Left ventricle myocardium superior (tissue), 1 donor: ENCODE data around the gene NKX1-1. TPM values are rescaled to one million over a fixed set of nuclear protein-coding genes. Genes with fewer than 3 reads are reported as not detected.
A peak's percentile ranks its signal among the peaks of the same experiment; 100 is the strongest.
"Not testable (repeated sequence)": the region's sequence is repeated elsewhere in the genome, so short reads cannot be mapped to it uniquely, and the experiment has no call there.

Experiments
- ATAC-seq: fragments of 200-7000 bp; cut with Tn5 transposase; one replicate; pipeline ENCODE4 v1.9.1; 2020; ENCODE audit warnings: mild to moderate bottlenecking, moderate library complexity
- DNase-seq: peaks from one replicate; pipeline ENCODE4 v3.0.0-alpha.2; 2020
- intact Hi-C: fragments of 100-400 bp; cut with micrococcal nuclease; formaldehyde crosslinking; loops from one replicate; pipeline ENCODE4 v1.11.0; 2022
- total RNA-seq: library from RNA; stranded (reverse); fragmentation: NEBNext Ultra II Directional; extraction: Animal tissue kit (Norgen Biotek cat#: 25700); gene quantifications from one replicate; pipeline ENCODE4 v1.2.1, GENCODE V29; 2021
- donor health status: DM: no; HTN: yes; CAD: no; lungs with severe emphysema.

The NKX1-1 gene
- total RNA-seq, 1 donor from 2014 or later, result not detected

DNA sequence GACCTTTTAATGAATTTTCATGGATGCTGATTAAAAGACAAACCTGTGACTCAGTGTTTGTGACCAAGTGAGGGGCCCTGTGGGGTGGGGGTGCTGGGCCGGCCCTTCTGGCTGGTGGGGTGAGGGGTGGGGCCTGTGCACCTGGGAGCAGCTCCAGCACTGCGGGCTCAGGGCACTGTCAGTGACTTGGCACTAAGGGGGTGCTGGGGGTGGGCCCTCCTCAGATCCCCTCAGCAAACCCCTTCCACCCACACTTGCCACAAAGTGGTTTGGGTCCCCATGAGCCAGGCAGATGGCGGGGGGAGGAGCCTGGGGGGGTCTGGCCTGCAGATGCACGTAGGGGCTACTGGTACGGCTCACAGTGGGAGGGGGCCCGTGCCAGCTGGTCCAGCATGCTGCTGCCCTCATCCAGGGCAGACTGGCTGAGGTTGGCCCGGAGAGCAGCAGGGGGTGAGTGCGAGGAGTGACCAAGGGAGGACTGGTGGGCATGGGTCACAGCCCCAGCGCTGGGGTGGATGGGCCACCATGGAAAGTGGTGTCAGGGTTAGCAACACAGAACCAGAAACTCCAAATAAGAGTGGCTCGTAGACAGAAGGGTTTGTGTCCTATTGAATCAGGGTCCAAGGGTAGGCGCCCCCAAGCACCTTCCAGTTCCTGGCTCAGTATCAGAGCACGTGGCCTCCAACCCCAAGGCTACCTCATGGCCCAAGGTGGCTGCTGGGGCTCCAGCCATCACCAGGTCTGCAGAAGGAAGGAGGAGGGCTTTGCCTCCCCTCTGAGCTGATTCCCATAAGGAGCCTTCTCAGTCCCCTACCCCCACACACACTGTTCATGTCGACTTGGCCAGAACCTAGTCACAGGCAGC is 10.1 kb downstream of the NKX1-1 start:
- DNase-seq, result peak; percentile 10
- intact Hi-C loops, result no loop called here
- ATAC-seq, result no peak

DNA sequence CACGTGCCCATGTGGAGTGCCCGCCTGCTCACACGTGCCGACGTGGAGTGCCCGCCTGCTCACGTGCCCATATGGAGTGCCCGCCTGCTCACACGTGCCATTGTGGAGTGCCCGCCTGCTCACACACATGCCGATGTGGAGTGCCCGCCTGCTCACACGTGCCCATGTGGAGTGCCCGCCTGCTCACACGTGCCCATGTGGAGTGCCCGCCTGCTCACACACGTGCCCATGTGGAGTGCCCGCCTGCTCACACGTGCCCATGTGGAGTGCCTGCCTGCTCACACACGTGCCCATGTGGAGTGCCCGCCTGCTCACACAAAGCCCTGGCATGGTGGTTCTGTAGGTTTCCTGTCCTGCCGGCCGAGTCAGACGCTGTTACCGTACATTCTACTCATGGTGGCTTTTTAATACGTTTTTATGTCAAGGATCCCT is 10.8 kb downstream of the NKX1-1 start:
- DNase-seq, intact Hi-C loops, ATAC-seq: not testable (repeated sequence)

DNA sequence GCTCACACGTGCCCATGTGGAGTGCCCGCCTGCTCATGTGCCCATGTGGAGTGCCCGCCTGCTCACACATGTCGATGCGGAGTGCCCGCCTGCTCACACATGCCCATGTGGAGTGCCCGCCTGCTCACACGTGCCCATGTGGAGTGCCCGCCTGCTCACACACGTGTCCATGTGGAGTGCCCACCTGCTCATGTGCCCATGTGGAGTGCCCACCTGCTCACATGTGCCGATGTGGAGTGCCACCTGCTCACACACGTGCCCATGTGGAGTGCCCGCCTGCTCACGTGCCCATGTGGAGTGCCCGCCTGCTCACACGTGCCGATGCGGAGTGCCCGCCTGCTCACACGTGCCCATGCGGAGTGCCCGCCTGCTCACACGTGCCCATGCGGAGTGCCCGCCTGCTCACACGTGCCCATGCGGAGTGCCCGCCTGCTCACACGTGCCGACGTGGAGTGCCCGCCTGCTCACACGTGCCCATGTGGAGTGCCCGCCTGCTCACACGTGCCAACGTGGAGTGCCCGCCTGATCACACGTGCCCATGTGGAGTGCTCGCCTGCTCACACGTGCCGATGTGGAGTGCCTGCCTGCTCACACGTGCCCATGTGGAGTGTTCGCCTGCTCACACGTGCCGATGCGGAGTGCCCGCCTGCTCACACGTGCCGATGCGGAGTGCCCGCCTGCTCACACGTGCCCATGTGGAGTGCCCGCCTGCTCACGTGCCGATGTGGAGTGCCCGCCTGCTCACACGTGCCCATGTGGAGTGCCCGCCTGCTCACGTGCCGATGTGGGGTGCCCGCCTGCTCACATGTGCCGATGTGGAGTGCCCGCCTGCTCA is 11.5 kb downstream of the NKX1-1 start:
- DNase-seq, intact Hi-C loops, ATAC-seq: not testable (repeated sequence)

DNA sequence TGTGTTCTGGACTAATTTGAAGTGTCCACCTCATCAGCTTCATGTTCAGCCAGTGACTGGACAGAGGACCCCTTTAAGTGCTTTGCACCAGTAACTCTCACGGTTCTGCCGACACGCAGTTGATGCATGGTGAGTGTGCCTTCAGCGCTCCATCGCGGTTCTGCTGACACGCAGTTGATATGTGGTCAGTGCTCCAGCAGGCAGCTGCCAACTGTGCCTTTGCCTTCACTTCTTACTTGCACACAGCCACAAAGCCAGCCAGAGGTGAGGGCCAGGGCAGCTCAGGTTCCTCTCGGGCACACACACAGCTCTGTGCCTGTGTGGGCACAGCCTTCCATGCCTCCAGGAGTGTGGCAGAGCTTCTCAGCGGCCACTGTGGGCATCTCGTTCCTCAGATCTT is 12.4 kb downstream of the NKX1-1 start:
- DNase-seq (peak; percentile 15), ATAC-seq (no peak)
- intact Hi-C loops, result no loop called here

DNA sequence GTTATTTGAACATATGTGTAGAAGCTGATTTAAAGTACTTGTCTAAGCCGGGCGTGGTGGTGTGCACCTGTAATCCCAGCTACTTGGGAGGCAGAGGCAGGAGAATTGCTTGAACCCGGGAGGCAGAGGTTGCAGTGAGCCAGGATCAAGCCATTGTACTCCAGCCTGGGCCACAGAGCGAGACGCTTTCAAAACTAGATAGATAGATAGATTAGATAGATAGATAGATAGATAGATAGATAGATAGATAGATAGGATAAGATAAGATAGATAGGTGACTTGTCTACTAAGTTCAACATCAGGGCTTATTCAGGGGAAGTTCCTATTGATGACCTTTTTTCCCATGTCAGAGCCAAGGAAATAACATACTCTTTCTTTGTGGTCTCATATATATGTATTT is 12.9 kb downstream of the NKX1-1 start:
- DNase-seq, intact Hi-C loops: not testable (repeated sequence)

DNA sequence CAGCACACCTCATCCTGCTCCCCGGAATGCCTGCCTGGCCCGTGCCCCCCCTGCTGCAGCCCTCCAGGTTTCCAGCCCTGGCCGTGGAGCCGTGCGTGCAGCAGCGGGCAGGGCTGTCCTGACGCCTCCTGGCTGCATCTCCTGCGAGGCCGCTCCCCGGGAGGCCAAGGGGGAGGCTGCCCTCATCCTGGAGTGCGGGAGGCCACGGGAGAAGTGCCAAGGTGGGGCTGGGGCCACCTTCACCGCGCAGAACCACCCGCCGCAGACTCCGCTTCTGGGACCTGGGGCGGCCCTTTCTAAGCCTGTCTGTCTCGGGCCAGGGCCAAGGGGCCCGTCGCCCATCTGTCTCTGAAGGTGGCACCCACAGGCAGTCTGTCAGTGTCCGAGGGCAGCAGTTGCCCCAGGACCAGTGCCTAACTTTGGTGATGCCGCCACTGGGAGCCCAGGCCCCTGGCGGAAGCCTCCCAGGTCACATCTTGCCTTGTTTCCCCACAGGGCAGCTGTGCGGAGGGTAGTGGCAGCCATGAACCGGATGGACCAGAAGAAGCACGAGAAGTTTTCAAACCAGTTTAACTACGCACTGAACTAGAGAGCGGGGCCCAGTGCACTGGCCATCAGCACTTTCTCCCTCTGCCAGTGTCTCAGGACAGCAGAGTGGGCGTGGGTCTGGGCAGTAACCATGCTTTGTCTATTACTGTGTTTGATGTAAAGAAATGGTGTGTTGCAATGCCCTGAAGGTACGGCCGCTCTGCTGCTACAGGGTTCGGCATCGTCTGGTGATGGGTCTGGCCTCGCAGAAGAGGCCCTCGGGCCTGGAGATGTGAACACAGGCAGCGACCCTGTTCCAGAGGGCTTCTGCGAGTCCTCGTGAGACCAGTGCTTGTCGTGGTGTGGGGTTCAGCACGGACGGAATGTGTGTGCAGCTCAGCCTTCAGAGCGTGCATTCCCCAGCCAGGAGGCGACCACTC is 20.6 kb downstream of the NKX1-1 start:
- no peak for ATAC-seq
- intact Hi-C loops, result no loop called here

More for the DNA sequence above, 12.9 kb downstream of the NKX1-1 start:
- ATAC-seq, result not testable (repeated sequence)

DNA sequence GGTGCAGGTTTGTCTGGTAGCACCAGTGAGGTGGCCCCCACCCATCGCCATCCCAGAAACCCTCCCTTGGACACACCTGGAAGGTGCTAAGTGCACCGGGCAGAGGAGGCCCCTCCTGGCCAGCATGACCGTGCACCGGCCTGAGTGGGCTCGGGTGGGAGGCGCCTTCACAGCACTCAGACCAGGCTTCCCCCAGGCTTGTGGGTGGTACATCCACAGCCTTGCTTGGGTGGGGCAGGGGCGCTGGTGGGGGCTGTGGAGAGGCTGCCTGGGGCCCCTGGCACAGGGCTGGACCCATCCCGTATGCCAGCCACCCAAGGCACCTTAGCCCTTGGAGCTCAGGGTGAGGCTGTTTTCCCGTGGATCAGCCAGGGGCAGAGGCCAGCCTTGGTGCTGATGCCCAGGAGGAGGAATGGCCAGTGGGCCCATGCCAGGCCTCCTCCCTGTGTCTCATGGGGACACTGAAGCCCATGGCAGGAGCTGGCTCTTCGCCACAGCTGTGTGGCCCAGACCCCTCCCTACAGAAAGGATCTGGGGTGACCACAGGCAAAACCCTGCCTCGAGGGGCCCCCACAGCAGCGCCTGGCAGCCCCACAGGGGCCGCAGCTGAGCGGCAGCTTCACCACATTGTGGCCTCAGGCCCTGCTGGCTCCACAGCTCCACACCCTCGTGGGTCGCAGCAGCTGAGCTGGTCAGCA is 21.4 kb downstream of the NKX1-1 start:
- intact Hi-C loops, result no loop called here

More for the DNA sequence above, 20.6 kb downstream of the NKX1-1 start:
- DNase-seq, result peak; percentile 18

DNA sequence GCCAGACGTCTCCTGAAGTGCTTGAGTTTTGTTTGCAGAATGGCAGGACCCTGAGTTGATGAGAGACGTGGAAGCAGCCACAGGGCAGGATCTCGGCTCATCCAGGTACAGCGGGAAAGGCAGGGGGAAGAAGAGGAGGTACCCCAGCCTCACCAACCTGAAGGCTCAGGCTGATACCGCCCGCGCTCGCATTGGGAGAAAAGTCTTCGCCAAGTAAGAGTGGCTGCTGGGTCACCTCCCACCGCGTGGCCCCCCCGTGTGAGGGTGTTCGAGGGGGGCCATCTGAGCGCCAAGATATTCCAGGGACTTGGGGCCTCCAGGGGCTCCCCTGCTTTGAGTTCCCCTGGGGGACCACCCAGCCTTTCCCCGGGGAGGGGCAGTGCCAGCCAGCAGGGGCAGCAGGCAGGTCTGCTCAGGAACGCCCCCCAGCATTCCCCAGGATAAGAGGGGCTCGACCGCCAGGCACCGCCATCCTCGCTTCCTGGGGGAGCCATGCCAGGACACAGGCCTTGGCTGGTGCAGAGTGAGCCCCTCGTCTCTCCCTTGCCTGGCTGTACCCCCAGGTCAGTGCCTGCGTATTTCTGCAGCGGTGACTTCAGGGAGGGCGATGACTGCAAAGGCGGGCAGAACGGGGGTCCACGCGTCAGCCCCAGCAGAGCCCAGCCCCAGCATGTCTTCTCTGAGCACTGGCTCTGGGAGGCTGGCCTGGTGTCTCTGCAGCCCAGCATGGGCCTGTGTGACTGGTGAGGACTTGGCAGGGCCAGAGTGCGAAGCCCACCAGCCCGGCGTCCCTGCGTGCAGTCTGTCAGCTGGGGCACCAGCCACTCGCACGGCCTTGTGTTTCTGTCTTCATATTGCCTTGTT is 22.3 kb downstream of the NKX1-1 start:
- DNase-seq (peak; percentile 18), ATAC-seq (no peak)
- intact Hi-C loops, result no loop called here

More for the DNA sequence above, 21.4 kb downstream of the NKX1-1 start:
- DNase-seq (no peak), ATAC-seq (no peak)

DNA sequence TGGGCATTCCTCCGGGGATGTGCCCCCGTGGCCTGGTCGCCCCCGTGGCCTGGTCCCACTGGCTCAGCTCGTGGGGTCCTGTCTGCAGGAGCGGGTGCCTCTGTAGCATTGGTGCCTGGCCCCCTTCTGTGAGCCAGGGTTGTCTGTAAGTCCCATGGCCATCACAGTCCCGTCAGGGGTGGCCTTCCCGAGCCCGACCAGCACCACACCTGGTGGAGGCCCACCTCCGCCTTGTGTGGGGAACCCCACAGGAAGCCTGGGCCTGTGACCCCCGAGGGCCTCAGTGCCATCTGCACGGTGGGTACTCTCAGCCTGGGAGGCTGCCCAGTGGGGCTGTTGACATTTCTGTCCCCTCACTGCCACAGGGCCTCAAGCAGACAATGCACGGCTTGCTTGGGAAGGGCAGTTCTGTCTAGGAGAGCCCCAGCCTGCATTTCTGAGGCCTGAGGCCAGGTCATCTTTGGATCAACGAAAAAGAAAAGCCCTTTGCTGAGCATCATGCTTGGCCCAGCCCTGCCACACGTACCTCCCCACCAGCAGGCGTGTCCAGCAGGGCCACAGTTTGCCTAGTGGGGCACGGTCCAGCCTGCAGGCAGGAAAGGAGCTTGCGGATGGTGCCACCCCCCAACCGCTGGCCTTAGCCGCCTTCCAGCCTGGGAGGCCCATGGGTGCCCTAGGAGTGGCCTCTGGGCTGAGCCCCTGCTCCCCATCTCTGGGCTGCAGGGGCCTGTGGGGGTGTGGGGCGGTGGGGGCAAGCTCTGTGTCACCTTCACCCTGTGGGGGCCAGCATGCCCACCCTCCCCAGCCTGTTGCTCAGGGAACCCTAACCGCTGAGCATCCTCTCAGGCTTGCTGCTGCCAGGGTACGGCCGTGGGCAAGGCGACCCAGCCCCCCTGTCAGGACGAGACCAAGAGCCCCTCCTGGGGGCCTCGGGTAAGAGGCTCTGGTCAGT is 23.2 kb downstream of the NKX1-1 start:
- DNase-seq (peak; percentile 11), ATAC-seq (no peak)
- intact Hi-C loops, result no loop called here

DNA sequence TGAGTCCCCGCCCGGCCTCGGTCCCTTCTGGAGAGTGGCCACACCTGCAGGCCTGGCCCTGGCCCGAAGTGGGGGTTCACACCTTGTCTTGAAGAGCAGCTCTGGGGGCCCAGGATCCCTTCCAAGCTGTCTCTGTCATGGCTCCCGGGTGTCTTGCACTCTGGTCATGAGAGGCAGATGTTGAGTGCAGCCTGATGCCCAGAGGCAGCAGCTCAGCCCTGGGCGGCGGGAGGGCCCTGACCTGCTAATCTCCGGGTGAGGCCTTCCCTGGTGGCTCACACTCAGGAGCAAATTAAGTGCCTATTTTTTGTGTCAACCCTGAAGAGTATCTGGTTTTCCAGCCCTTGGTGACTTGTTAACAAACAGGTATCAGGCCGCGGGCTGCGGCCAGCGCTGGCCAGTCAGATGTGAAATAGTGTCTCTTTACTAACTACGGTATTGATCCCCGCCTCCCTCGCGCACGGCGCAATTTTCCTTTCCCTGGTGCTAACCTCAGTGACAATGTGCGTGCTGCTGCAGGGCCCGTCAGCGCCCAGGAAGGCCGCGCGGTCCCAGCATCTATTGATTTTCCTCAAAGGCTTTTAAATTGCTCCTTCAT is 24.2 kb downstream of the NKX1-1 start:
- intact Hi-C loops, result no loop called here
- ATAC-seq (no peak), DNase-seq (peak; percentile 17)

DNA sequence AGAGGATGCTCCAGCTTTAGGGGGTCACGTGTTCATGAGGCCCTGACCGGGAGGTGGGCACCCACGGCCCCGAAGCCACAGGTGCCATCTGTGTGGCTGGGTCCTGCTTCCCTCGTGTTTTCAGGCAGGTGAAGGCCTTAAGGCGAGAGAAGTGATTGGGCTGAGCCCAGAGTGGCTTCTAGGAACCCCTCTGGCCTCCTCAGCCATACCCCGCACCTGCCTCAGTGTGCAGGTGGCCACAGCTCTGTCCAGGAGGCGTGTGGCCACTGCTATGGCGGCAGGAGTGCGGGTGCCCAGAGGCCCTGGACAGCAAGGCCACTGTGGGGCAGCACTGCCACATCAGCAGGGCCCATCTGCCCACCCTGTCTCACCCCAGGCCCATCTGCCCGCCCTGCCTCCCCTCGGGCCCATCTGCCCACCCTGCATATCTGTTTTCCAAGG is 25.0 kb downstream of the NKX1-1 start:
- ATAC-seq (no peak), DNase-seq (peak; percentile 19)
- intact Hi-C loops, result no loop called here

DNA sequence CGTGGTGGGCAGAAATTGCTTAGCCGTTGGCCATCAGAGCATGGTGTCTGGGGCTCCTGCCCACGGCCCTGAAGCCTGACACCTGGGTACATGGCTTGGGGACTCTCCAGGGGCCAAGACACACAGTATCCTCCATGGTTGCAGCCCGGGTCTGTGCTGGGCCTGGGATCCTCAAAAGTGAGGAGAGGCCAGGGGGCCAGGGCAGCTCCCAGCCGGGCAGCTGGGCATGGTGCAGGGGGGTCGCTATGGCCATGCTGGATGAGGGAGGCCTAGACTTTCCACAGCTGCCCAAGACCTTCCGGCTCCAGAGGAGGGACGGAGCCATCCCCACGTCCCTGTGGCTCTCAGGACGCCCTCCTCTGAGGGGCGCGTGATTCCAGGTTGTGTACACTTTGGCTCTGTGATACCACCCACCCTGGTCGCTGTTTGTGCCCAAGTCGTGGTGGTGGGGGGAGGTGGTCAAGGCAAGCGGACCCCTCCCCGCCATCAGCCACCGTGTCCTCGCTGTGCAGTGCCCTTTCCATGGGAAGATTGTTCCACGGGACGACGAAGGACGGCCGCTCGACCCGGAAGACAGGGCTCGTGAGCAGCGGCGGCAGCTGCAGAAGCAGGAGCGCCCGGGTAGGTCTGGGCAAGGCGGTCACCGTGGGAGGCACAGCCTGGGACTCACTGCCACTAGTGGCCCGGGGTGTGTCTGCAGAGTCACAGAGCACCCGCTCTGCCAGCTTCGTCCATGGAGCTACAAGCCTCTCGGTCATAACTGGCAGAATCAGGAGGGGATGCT is 25.7 kb downstream of the NKX1-1 start:
- DNase-seq (peak; percentile 23), ATAC-seq (no peak)
- intact Hi-C loops, result no loop called here

DNA sequence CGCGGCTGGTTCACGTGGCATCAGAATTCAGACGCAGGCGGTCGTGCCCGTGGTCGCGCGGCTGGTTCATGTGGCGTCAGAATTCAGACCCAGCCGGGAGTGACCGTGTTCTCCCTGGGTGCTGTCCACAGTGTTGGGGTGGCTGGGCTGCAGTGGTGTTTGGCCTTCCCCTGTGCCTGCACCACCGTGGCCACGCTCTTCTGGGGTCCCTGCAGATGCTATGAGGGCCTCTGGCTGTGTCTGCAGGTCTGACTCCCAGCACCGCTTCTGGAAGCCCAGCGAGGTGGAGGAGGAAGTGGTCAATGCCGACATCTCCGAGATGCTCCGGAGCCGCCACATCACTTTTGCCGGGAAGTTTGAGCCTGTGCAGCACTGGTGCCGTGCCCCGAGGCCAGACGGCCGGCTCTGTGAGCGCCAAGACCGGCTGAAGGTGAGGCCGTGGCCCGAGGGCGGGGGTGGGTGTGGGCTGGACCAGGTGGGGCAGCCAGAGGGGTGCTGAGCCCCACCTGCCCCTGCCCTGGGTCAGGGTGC is 26.4 kb downstream of the NKX1-1 start:
- DNase-seq (peak; percentile 21), ATAC-seq (no peak)
- intact Hi-C loops, result no loop called here

DNA sequence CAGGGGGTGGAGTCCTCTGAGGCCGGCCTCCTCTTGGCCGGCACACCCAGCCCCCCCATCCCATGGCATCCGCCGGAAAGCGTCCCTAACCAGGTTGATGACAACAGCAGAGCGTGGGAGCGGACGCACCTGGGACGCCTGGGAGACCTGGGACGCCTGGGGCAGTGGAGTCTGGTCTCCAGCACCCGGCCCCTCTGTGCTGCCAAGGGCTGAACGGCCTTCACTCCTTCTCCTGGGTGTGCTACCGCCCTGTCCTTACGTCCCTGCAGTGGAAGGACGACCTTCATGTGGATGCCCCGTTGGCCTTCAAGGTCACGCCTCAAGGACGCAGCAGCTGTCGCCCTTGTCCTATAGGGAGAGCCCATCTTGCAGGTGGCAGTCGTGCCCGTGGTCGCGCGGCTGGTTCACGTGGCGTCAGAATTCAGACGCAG is 26.9 kb downstream of the NKX1-1 start:
- intact Hi-C loops, result no loop called here
- DNase-seq (peak; percentile 23), ATAC-seq (no peak)
